ENCODE data around the gene ESPL1. TPM values are rescaled to one million over a fixed set of nuclear protein-coding genes. Genes with fewer than 3 reads are reported as not detected.

The ESPL1 gene
- polyA plus RNA-seq, 2 of the 4 experiments (the other 2 are of a cell fraction): 10.0 to 16.5 TPM

GRCh38 chr12:53236443-53237111 is 31.5 kb upstream of the ESPL1 start:
- Histone ChIP-seq H3K4me1 (peaks cover 23% of the 10 kb centered on the region), H3K27ac (no peak overlapping the region), H3K9me3 (no peaks in the 10 kb centered on the region), H3K4me3 (no peak overlapping the region), H3K4me2 (no peak overlapping the region)
- no peak for ATAC-seq
- 56% methylated on average over 1 of the region's 1 CpG for WGBS (ENCODE audit: missing lambda C conversion rate)
- ChIA-PET CTCF (interaction anchor here (0.6 to 3.0 kb wide), 10 partner anchors 10 to 255 kb away, joined by 3 to 15 read pairs (median 4); partner anchors contain the start of gene AAAS), POLR2A (no interaction called here)
- DNase-seq (ENCODE audit: low read depth in 1 of 2, low spot score in 1 of 2): no peak
- no peak for TF ChIP-seq ELK1 (IDR thresholded peaks at IDR 0.05; ENCODE audit: low read depth, low read length)
- no peak for TF ChIP-seq SREBF2 (IDR thresholded peaks at IDR 0.05)
- no peak for TF ChIP-seq FOSL2 (IDR thresholded peaks at IDR 0.05)
- no peak for TF ChIP-seq FOSL2 (CRISPR knock-in tag; IDR thresholded peaks at IDR 0.05)
- TF ChIP-seq USF2 (IDR thresholded peaks at IDR 0.05): no peak
- TF ChIP-seq KDM1A (IDR thresholded peaks at IDR 0.05; ENCODE audit: low read depth): no peak
- TF ChIP-seq RAD21 (conservative IDR thresholded peaks at IDR 0.05 in 1 of 2, IDR thresholded peaks at IDR 0.05 in 1 of 2): no peak
- no peak for TF ChIP-seq NFE2L2 (conservative IDR thresholded peaks at IDR 0.05; ENCODE audit: low read length)
- no peak for TF ChIP-seq MAFK (IDR thresholded peaks at IDR 0.05; ENCODE audit: partially characterized antibody)
- no peak for TF ChIP-seq ZFP36 (IDR thresholded peaks at IDR 0.05; ENCODE audit: borderline replicate concordance, partially characterized antibody)
- no peak for TF ChIP-seq RARB (CRISPR knock-in tag; IDR thresholded peaks at IDR 0.05)
- TF ChIP-seq PBX3 (IDR thresholded peaks at IDR 0.05): no peak
- TF ChIP-seq TFCP2L1 (CRISPR knock-in tag; IDR thresholded peaks at IDR 0.05): no peak
- no peak for TF ChIP-seq EHMT2 (IDR thresholded peaks at IDR 0.05; ENCODE audit: low read depth)
- no peak for FAIRE-seq

GRCh38 chr12:53239643-53240258 is 28.3 kb upstream of the ESPL1 start:
- TF ChIP-seq RARB (CRISPR knock-in tag; IDR thresholded peaks at IDR 0.05) (no peak), MAX (IDR thresholded peaks at IDR 0.05) (no peak), JUNB (IDR thresholded peaks at IDR 0.05) (no peak), FOSB (CRISPR knock-in tag; IDR thresholded peaks at IDR 0.05) (no peak), CHD4 (IDR thresholded peaks at IDR 0.05; ENCODE audit: borderline replicate concordance) (no peak), HEYL (CRISPR knock-in tag; IDR thresholded peaks at IDR 0.05) (no peak), FOSL2 (IDR thresholded peaks at IDR 0.05) (no peak), FOSL2 (CRISPR knock-in tag; IDR thresholded peaks at IDR 0.05) (no peak)

More at GRCh38 chr12:53239643-53240258, 28.3 kb upstream of the ESPL1 start:
- POLR2A ChIA-PET: no interaction called here
- 75% methylated on average over 10 of the region's 10 CpGs for WGBS (ENCODE audit: missing lambda C conversion rate)
- H3K9me3 ChIP-seq: no peaks in the 10 kb centered on the region
- H3K4me3 ChIP-seq: no peak overlapping the region
- no peak overlapping the region for H3K4me2 ChIP-seq
- no peaks in the 10 kb centered on the region for H3K4me1 ChIP-seq
- ATAC-seq (no peak), FAIRE-seq (no peak), DNase-seq (ENCODE audit: low read depth in 1 of 2, low spot score in 1 of 2) (no peak)
- CTCF ChIA-PET: interaction anchor here (0.8 to 13.0 kb wide), 11 partner anchors 11 to 174 kb away, joined by 3 to 137 read pairs (median 5); a partner anchor contains a TSS
- no peak overlapping the region for H3K27ac ChIP-seq
